ENCODE data around the gene KRI1. TPM values are rescaled to one million over a fixed set of nuclear protein-coding genes. Genes with fewer than 3 reads are reported as not detected.
"Not testable (repeated sequence)": the region's sequence is repeated elsewhere in the genome, so short reads cannot be mapped to it uniquely, and the experiment has no call there.

KRI1 gene
- total and polyA plus RNA-seq, 5 donors: 9.3 to 13.0 (median 11.3) TPM

DNA sequence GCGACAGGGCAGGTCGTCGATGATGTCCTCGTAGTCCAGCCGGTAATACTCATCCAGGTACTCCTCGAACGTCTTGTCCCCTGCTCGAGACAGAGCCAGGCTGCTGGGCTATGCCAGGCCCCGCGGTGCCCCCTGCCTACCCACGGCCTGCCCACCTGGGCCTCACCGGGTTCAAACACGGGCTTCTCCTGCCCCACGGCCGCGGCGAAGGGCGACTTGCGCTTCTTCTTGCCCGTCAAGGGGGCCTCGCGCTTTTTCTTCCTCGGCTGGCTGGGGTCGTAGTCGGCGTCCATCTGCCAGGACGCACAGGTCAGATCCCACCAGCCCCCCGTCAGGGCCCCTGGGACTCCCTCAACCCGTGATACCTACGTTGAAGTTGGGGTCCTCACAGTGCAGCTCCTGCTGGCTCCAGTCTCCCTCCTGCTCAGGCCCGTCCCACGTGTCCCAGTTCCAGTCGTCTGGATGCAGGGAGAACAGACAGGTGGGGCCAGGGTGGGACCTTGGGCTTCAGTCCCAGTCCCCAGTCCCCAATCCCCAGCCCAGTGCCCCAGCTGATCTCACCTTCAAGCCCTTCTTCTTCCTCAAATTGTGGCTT lies 8.1 kb downstream of the KRI1 start:
- H3K4me3 ChIP-seq (ENCODE audit: low read length): no peak overlapping the region
- no peaks in the 10 kb centered on the region for H3K27me3 ChIP-seq (ENCODE audit: control insufficient read depth, insufficient read depth)
- peak in 1 of 3 donors; percentile 64 for DNase-seq
- intact Hi-C loops (cut with DNase I): no loop called here
- no peaks in the 10 kb centered on the region for H3K9me3 ChIP-seq (ENCODE audit: control insufficient read depth, low read length)
- peak in 1 of 2 donors; percentile 3 for ATAC-seq
- 93% methylated on average over 33 of the region's 33 CpGs for WGBS
- no peak overlapping the region for H3K27ac ChIP-seq (ENCODE audit: low read length)
- no peaks in the 10 kb centered on the region for H3K4me1 ChIP-seq (ENCODE audit: control insufficient read depth, insufficient read depth, low read length)

- ATAC-seq: no peak
- H3K27ac ChIP-seq (ENCODE audit: low read length): no peak overlapping the region
Observed at GRCh38 chr19:10555610-10555973, 10.2 kb downstream of the KRI1 start.

GRCh38 chr19:10554760-10555609 lies 10.8 kb downstream of the KRI1 start:
- WGBS: 86% methylated on average over 30 of the region's 30 CpGs
- intact Hi-C loops (cut with DNase I): no loop called here
- peak in 1 of 3 donors; percentile 42 for DNase-seq
- H3K27ac ChIP-seq (ENCODE audit: low read length): no peak overlapping the region
- no peak overlapping the region for H3K4me3 ChIP-seq (ENCODE audit: low read length)
- H3K9me3 ChIP-seq (ENCODE audit: control insufficient read depth, low read length): no peaks in the 10 kb centered on the region
- no peaks in the 10 kb centered on the region for H3K27me3 ChIP-seq (ENCODE audit: control insufficient read depth, insufficient read depth)
- no peaks in the 10 kb centered on the region for H3K4me1 ChIP-seq (ENCODE audit: control insufficient read depth, insufficient read depth, low read length)
- ATAC-seq: no peak

More at GRCh38 chr19:10555610-10555973, 10.2 kb downstream of the KRI1 start:
- Histone ChIP-seq H3K4me3 (ENCODE audit: low read length) (no peak overlapping the region), H3K4me1 (ENCODE audit: control insufficient read depth, insufficient read depth, low read length) (no peaks in the 10 kb centered on the region), H3K9me3 (ENCODE audit: control insufficient read depth, low read length) (no peaks in the 10 kb centered on the region), H3K27me3 (ENCODE audit: control insufficient read depth, insufficient read depth) (no peaks in the 10 kb centered on the region)
- intact Hi-C loops (cut with DNase I): no loop called here
- 74% methylated on average over 7 of the region's 7 CpGs for WGBS
- no peak for DNase-seq

- no peak for ATAC-seq
- intact Hi-C loops (cut with DNase I): no loop called here
- H3K4me3 ChIP-seq (ENCODE audit: low read length): no peak overlapping the region
Observed at GRCh38 chr19:10553943-10554381, 11.8 kb downstream of the KRI1 start.

DNA sequence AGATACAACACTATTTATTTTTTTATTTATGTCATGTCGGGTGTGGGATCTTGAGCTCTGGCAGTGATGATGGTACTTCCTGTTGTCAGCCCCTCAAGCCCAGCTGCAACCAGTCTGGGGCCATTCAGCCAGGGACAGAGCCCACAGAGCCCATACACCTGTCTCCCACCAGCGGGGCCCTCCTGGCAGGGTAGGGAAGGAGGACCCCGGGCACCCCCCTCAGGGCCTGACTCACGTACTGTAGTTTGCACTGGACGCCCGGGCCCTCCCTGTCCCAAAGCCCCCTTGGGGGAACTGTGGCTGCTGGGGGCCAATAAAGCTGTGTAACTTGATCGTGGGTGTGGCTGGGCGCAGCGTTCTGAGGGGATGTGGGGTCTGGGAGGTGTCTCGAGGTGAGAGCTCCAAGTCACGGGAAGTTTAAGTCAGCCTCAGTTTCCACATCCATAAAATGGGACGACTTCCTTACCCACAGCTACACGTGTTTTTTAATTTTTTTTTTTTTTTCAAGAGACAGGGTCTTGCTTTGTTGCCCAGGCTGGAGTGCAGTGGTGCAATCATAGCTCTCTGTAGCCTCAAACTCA lies 12.6 kb downstream of the KRI1 start:
- intact Hi-C loops (cut with DNase I): no loop called here
- WGBS: 80% methylated on average over 13 of the region's 13 CpGs
- peak in 1 of 3 donors; percentile 57 for DNase-seq

More at GRCh38 chr19:10553943-10554381, 11.8 kb downstream of the KRI1 start:
- H3K9me3 ChIP-seq (ENCODE audit: control insufficient read depth, low read length): no peaks in the 10 kb centered on the region
- no peak overlapping the region for H3K27ac ChIP-seq (ENCODE audit: low read length)
- WGBS: 61% methylated on average over 12 of the region's 12 CpGs
- peak in 1 of 3 donors; percentile 65 for DNase-seq
- no peaks in the 10 kb centered on the region for H3K4me1 ChIP-seq (ENCODE audit: control insufficient read depth, insufficient read depth, low read length)
- H3K27me3 ChIP-seq (ENCODE audit: control insufficient read depth, insufficient read depth): no peaks in the 10 kb centered on the region

DNA sequence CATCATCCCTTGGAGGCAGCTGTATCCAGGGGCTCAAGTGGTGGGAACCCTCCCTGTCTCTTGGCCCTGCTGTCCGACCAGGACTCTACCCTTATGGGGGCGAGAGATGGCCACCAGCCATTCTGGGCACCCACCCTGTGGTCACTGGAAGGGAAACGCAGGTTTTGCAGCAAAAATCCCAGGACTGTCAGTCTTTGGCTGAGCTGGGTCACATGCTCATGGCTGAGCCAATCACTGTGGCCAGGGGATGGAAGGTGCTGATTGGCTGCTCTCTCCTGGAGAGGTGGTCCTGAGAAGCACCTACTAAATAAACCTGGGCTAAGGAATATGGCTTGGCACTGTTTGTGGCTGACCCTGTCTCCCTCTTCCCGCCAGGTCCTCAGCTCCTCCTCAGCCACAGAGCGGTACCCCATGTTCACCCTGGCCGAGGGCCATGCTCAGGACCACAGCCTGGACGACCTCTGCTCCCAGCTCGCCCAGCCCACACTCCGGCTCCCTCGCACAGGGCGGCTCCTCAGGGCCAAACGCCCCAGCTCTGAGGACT lies 13.2 kb downstream of the KRI1 start:
- no peaks in the 10 kb centered on the region for H3K4me1 ChIP-seq (ENCODE audit: control insufficient read depth, insufficient read depth, low read length)
- no peak overlapping the region for H3K4me3 ChIP-seq (ENCODE audit: low read length)
- 80% methylated on average over 12 of the region's 12 CpGs for WGBS
- ATAC-seq: peak; percentile 13 to 28
- H3K9me3 ChIP-seq (ENCODE audit: control insufficient read depth, low read length): no peaks in the 10 kb centered on the region
- H3K27me3 ChIP-seq (ENCODE audit: control insufficient read depth, insufficient read depth): no peaks in the 10 kb centered on the region
- no peak overlapping the region for H3K27ac ChIP-seq (ENCODE audit: low read length)
- DNase-seq: no peak
- intact Hi-C loops (cut with DNase I): no loop called here

More for the DNA sequence above, 12.6 kb downstream of the KRI1 start:
- Histone ChIP-seq H3K9me3 (ENCODE audit: control insufficient read depth, low read length) (no peaks in the 10 kb centered on the region), H3K27me3 (ENCODE audit: control insufficient read depth, insufficient read depth) (no peaks in the 10 kb centered on the region), H3K4me3 (ENCODE audit: low read length) (no peak overlapping the region), H3K4me1 (ENCODE audit: control insufficient read depth, insufficient read depth, low read length) (no peaks in the 10 kb centered on the region), H3K27ac (ENCODE audit: low read length) (no peak overlapping the region)
- peak in 1 of 2 donors; percentile 22 for ATAC-seq

- intact Hi-C loops (cut with DNase I): no loop called here
- DNase-seq (no peak), ATAC-seq (peak in 1 of 2 donors; percentile 7)
- Histone ChIP-seq H3K27me3 (ENCODE audit: control insufficient read depth, insufficient read depth) (no peaks in the 10 kb centered on the region), H3K4me3 (ENCODE audit: low read length) (no peak overlapping the region), H3K4me1 (ENCODE audit: control insufficient read depth, insufficient read depth, low read length) (no peaks in the 10 kb centered on the region), H3K9me3 (ENCODE audit: control insufficient read depth, low read length) (no peaks in the 10 kb centered on the region), H3K27ac (ENCODE audit: low read length) (no peak overlapping the region)
- WGBS: 90% methylated on average over 12 of the region's 12 CpGs
Observed at GRCh38 chr19:10551698-10552301, 14.0 kb downstream of the KRI1 start.

DNA sequence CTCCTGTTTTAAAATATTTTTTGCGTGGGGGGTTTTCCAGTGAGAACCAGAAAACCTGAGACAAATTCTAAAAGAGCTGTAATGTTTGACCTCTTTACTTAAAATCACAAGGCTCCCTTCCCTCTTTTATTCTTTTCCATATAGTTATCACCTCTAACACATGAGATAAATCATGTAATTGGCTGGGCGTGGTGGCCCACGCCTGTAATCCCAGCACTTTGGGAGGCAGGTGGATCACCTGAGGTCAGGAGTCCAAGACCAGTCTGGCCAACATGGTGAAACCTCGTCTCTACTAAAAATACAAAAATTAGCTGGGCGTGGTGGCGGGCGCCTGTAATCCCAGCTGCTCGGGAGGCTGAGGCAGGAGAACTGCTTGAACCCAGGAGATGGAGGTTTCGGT lies 14.8 kb downstream of the KRI1 start:
- DNase-seq; ATAC-seq; H3K27me3 ChIP-seq (ENCODE audit: control insufficient read depth, insufficient read depth); H3K9me3 ChIP-seq (ENCODE audit: control insufficient read depth, low read length); H3K27ac ChIP-seq (ENCODE audit: low read length); H3K4me1 ChIP-seq (ENCODE audit: control insufficient read depth, insufficient read depth, low read length); intact Hi-C loops (cut with DNase I); H3K4me3 ChIP-seq (ENCODE audit: low read length): not testable (repeated sequence)
- WGBS: 94% methylated on average over 9 of the region's 9 CpGs

DNA sequence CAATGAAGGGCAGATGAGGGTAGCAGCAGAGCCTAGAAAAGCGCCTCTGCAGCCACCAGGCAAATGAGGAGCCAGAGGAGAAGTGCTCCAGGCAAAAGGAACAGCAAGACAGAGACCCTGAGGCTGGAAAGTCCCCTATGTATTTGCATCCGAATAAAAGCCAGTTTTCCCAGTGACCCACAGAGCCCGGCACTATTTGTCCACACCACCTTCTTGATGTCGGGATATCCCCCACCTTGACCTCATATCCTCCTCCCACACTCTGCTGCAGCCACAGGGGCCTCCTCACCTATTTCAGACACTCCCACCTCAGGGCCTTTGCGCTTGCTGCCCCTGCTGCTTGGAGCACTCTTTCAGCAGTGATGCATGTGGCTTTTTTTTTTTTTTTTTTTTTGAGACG lies 15.5 kb downstream of the KRI1 start:
- intact Hi-C loops (cut with DNase I): no loop called here
- H3K4me1 ChIP-seq (ENCODE audit: control insufficient read depth, insufficient read depth, low read length): no peaks in the 10 kb centered on the region
- peak in 1 of 3 donors; percentile 7 for DNase-seq

DNA sequence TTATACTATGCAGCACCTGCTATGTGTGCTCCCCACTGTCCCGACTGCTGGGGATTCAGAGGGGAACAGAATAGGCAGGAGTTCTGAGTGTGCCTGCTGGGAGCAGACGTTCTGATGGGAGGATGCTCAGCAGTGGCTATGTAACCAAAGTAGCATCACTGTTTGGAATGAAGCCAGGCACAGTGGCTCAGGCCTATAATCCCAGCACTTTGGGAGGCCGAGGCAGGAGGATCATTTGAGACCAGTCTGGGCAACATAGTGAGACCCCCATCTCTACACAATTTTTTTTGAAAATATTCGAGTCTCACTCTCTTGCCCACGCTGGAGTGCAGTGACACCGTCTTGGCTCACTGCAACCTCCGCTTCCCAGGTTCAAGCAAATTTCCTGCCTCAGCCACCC lies 16.1 kb downstream of the KRI1 start:
- no peak for DNase-seq
- 85% methylated on average over 7 of the region's 7 CpGs for WGBS
- Histone ChIP-seq H3K27ac (ENCODE audit: low read length) (no peak overlapping the region), H3K4me1 (ENCODE audit: control insufficient read depth, insufficient read depth, low read length) (peaks cover 2% of the 10 kb centered on the region), H3K27me3 (ENCODE audit: control insufficient read depth, insufficient read depth) (no peaks in the 10 kb centered on the region), H3K9me3 (ENCODE audit: control insufficient read depth, low read length) (no peaks in the 10 kb centered on the region), H3K4me3 (ENCODE audit: low read length) (no peak overlapping the region)
- no peak for ATAC-seq
- intact Hi-C loops (cut with DNase I): no loop called here

More for the DNA sequence above, 15.5 kb downstream of the KRI1 start:
- 94% methylated on average over 5 of the region's 6 CpGs for WGBS
- ATAC-seq: no peak
- H3K27me3 ChIP-seq (ENCODE audit: control insufficient read depth, insufficient read depth): no peaks in the 10 kb centered on the region
- H3K27ac ChIP-seq (ENCODE audit: low read length): no peak overlapping the region
- H3K9me3 ChIP-seq (ENCODE audit: control insufficient read depth, low read length): no peaks in the 10 kb centered on the region
- no peak overlapping the region for H3K4me3 ChIP-seq (ENCODE audit: low read length)
